NB4 (cell line): ENCODE data around the gene CABLES2.

Experiments
- DNase-seq: peaks from one replicate; pipeline ENCODE4 v3.0.0; 2010; ENCODE audit warnings: low read depth
- H3K4me3 ChIP-seq: one replicate; pipeline ENCODE4 v1.5.1; 2011; ENCODE audit warnings: mild to moderate bottlenecking, low read depth, low read length, moderate library complexity
- MYC ChIP-seq: IDR thresholded peaks from 2 replicates; pipeline ENCODE4 v1.6.1; 2011; ENCODE audit warnings: low read depth, low read length
- POLR2A ChIP-seq: IDR thresholded peaks from 2 replicates; pipeline ENCODE4 v1.6.1; 2011; ENCODE audit warnings: mild to moderate bottlenecking; ENCODE audit not compliant: insufficient read length; ENCODE audit errors: extremely low read depth
- TF ChIP-seq, protein P1 (sequence below): IDR thresholded peaks from one replicate; pipeline ENCODE4 v1.5.1; 2012; ENCODE audit warnings: low read depth, low read length
- TF ChIP-seq, protein P2 (sequence below): IDR thresholded peaks from 2 replicates; pipeline ENCODE4 v1.6.1; 2011; ENCODE audit warnings: low read depth, low read length

CABLES2 gene

GRCh38 chr20:62391165-62392076 is 15.7 kb downstream of the CABLES2 start:
- no peak overlapping the region for H3K4me3 ChIP-seq
- DNase-seq: no peak
- TF ChIP-seq, protein P1, sequence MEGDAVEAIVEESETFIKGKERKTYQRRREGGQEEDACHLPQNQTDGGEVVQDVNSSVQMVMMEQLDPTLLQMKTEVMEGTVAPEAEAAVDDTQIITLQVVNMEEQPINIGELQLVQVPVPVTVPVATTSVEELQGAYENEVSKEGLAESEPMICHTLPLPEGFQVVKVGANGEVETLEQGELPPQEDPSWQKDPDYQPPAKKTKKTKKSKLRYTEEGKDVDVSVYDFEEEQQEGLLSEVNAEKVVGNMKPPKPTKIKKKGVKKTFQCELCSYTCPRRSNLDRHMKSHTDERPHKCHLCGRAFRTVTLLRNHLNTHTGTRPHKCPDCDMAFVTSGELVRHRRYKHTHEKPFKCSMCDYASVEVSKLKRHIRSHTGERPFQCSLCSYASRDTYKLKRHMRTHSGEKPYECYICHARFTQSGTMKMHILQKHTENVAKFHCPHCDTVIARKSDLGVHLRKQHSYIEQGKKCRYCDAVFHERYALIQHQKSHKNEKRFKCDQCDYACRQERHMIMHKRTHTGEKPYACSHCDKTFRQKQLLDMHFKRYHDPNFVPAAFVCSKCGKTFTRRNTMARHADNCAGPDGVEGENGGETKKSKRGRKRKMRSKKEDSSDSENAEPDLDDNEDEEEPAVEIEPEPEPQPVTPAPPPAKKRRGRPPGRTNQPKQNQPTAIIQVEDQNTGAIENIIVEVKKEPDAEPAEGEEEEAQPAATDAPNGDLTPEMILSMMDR: no peak
- TF ChIP-seq, protein P2, sequence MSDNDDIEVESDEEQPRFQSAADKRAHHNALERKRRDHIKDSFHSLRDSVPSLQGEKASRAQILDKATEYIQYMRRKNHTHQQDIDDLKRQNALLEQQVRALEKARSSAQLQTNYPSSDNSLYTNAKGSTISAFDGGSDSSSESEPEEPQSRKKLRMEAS: no peak
- TF ChIP-seq POLR2A (no peak), MYC (no peak)

- TF ChIP-seq MYC: no peak
- TF ChIP-seq POLR2A: peak; percentile 3
- no peak overlapping the region for H3K4me3 ChIP-seq
- no peak for DNase-seq
These were observed 16.5 kb downstream of the CABLES2 start for GRCh38 chr20:62390317-62391164.

DNA sequence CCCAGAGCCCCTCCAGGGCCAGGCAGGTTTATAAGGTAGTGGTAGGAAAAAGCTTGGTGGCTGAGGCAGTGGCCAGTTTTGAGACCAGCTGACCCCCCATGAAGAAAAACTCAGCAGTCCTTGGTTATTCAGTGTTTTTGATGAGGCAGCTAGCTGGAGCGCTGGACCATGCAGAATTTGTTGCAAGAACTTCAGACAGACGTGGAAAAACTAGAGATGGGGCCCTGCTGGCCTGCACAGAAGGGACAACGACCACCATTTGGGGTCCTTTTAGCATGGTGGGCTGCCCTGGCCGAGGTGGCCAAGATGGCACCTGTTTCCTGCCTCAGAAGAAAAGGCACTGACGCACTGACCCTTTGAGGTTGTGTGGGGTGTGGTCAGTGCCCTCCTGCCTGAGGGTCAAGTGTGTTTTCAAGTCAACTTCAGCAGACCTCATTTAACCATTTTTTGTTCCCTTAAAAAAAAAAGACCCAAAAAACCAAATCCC is 17.4 kb downstream of the CABLES2 start:
- TF ChIP-seq, protein P1: no peak
- TF ChIP-seq MYC (no peak), POLR2A (no peak)
- TF ChIP-seq, protein P2: no peak
- H3K4me3 ChIP-seq: no peak overlapping the region
- DNase-seq: no peak

GRCh38 chr20:62388839-62389600 is 18.1 kb downstream of the CABLES2 start:
- TF ChIP-seq POLR2A (no peak), MYC (no peak)
- TF ChIP-seq, protein P2: no peak
- TF ChIP-seq, protein P1: no peak
- H3K4me3 ChIP-seq: peak overlapping the region; percentile 99
- DNase-seq: no peak

DNA sequence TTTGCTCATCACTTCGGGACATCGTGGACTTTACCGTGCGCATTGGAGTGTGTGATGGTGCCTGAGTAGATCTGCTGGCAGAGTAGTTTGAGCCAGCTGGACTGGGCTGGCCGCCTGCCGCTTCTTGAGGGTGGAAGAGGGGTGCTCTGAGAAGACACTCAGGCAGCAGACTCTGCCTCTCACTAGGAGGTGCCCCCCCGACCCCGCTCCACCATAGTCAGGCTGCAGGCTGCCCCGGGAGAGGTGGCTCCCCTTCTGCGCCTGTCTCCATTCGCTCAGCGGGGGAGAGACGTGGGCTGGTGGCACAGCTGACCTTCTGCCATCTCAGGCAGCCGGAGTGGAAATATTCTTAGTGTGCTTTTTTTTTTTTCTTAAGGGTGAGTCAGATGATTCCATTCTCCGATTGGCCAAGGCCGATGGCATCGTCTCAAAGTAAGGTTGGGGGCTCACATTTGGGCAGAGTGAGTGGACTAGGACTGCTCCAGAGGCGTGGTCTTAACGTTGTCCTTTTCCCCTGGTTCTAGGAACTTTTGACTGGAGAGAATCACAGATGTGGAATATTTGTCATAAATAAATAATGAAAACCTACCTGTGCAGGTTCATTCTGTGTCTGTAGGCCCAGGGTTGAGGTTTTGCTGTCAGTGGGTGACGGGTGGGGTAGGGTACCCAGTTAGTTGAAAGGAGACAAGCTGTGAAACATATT is 19.0 kb downstream of the CABLES2 start:
- TF ChIP-seq, protein P1: no peak
- TF ChIP-seq POLR2A: no peak
- TF ChIP-seq, protein P2: no peak
- no peak for TF ChIP-seq MYC
- peak overlapping the region; percentile 99 for H3K4me3 ChIP-seq
- DNase-seq: no peak
